Measurements from ENCODE around the gene FOXI1. TPM values are rescaled to one million over a fixed set of nuclear protein-coding genes. Genes with fewer than 3 reads are reported as not detected.

The FOXI1 gene
- total RNA-seq, 1 experiment from 2014 or later: not detected

DNA sequence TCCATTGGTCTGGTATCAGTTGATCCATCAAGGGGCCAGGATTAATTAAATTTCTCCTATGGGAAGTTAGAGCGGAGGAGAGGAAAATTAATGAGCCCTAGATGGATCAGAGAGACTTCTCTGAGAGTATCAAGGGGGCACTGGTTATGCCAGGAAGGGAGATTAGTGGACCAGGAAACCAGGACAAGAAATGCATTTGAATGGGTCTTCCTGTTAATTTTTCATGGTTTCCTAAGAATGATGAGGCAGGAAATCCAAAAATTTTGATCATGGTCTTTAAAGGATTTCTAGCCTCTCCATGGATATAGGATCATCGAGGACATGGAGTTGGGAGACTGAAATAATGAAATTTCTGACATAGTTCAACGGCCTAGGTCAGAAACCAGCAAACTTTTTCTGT, 30.8 kb downstream of the FOXI1 start:
- H3K9me3 ChIP-seq (ENCODE audit: control insufficient read depth in 1 of 2, insufficient read depth in 1 of 2, low read depth in 1 of 2, low read length in 2 of 2): no peaks in the 10 kb centered on the region
- no peaks in the 10 kb centered on the region for H3K36me3 ChIP-seq (ENCODE audit: control insufficient read depth in 1 of 2, insufficient read depth in 2 of 2, low read length in 2 of 2)
- no peak overlapping the region for H3K4me3 ChIP-seq (replicated peaks in 1 of 2; ENCODE audit: low read depth in 1 of 2, low read length in 2 of 2)
- no peaks in the 10 kb centered on the region for H3K79me2 ChIP-seq (ENCODE audit: insufficient read depth, low read length)
- TF ChIP-seq ELF1 (IDR thresholded peaks at IDR 0.05; ENCODE audit: borderline replicate concordance, low read depth): no peak
- TF ChIP-seq EZH2 (IDR thresholded peaks at IDR 0.05): no peak
- no peak for TF ChIP-seq CBX3 (IDR thresholded peaks at IDR 0.05; ENCODE audit: low read depth)
- TF ChIP-seq, protein P1, sequence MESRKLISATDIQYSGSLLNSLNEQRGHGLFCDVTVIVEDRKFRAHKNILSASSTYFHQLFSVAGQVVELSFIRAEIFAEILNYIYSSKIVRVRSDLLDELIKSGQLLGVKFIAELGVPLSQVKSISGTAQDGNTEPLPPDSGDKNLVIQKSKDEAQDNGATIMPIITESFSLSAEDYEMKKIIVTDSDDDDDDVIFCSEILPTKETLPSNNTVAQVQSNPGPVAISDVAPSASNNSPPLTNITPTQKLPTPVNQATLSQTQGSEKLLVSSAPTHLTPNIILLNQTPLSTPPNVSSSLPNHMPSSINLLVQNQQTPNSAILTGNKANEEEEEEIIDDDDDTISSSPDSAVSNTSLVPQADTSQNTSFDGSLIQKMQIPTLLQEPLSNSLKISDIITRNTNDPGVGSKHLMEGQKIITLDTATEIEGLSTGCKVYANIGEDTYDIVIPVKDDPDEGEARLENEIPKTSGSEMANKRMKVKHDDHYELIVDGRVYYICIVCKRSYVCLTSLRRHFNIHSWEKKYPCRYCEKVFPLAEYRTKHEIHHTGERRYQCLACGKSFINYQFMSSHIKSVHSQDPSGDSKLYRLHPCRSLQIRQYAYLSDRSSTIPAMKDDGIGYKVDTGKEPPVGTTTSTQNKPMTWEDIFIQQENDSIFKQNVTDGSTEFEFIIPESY (IDR thresholded peaks at IDR 0.05; ENCODE audit: extremely low read depth, insufficient replicate concordance, low read length): no peak
- no peak for TF ChIP-seq JUND (IDR thresholded peaks at IDR 0.05)
- TF ChIP-seq, protein P2, sequence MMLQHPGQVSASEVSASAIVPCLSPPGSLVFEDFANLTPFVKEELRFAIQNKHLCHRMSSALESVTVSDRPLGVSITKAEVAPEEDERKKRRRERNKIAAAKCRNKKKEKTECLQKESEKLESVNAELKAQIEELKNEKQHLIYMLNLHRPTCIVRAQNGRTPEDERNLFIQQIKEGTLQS (IDR thresholded peaks at IDR 0.05): no peak
- TF ChIP-seq ZNF274 (IDR thresholded peaks at IDR 0.05; ENCODE audit: low read depth, low read length): no peak
- TF ChIP-seq SP1 (IDR thresholded peaks at IDR 0.05; ENCODE audit: low read depth): no peak
- TF ChIP-seq CEBPB (IDR thresholded peaks at IDR 0.05; ENCODE audit: low read depth): no peak
- no peak for TF ChIP-seq EZH2phosphoT487 (IDR thresholded peaks at IDR 0.05; ENCODE audit: borderline replicate concordance)
- TF ChIP-seq ZFX (IDR thresholded peaks at IDR 0.05): no peak
- TF ChIP-seq SRF (IDR thresholded peaks at IDR 0.05; ENCODE audit: low read depth): no peak
- no peak for TF ChIP-seq POLR2AphosphoS5 (IDR thresholded peaks at IDR 0.05; ENCODE audit: low read depth, low read length)
- no peak for TF ChIP-seq TCF7L2 (IDR thresholded peaks at IDR 0.05; ENCODE audit: borderline replicate concordance, extremely low read depth, insufficient read depth, insufficient read length)
- no peak for TF ChIP-seq EGR1 (IDR thresholded peaks at IDR 0.05; ENCODE audit: low read depth)
- TF ChIP-seq YY1 (IDR thresholded peaks at IDR 0.05; ENCODE audit: extremely low read depth, insufficient replicate concordance, low read depth, low read length): no peak
- TF ChIP-seq, protein P3, sequence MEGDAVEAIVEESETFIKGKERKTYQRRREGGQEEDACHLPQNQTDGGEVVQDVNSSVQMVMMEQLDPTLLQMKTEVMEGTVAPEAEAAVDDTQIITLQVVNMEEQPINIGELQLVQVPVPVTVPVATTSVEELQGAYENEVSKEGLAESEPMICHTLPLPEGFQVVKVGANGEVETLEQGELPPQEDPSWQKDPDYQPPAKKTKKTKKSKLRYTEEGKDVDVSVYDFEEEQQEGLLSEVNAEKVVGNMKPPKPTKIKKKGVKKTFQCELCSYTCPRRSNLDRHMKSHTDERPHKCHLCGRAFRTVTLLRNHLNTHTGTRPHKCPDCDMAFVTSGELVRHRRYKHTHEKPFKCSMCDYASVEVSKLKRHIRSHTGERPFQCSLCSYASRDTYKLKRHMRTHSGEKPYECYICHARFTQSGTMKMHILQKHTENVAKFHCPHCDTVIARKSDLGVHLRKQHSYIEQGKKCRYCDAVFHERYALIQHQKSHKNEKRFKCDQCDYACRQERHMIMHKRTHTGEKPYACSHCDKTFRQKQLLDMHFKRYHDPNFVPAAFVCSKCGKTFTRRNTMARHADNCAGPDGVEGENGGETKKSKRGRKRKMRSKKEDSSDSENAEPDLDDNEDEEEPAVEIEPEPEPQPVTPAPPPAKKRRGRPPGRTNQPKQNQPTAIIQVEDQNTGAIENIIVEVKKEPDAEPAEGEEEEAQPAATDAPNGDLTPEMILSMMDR (IDR thresholded peaks at IDR 0.05 in 2 of 3, conservative IDR thresholded peaks at IDR 0.05 in 1 of 3; ENCODE audit: borderline replicate concordance in 1 of 3, insufficient read depth in 1 of 3, low read depth in 2 of 3, low read length in 2 of 3): no peak
- no peak for TF ChIP-seq RAD21 (IDR thresholded peaks at IDR 0.05; ENCODE audit: low read depth)
- ChIA-PET CTCF (no interaction called here), RAD21 (ENCODE audit: low non-redundant PET in 1 of 2, low total read pairs in 2 of 2, uncharacterized antibody in 2 of 2, unreplicated experiment in 2 of 2) (no interaction called here), POLR2A (no interaction called here)
- H3K9me2 ChIP-seq (ENCODE audit: insufficient read depth): no peaks in the 10 kb centered on the region
- ATAC-seq (no peak), DNase-seq (ENCODE audit: low read depth, low spot score) (no peak)
- no peak overlapping the region for H3K4me2 ChIP-seq (ENCODE audit: low read length)
- no peak overlapping the region for H3K9ac ChIP-seq (ENCODE audit: low read length)
- H2AFZ ChIP-seq (ENCODE audit: low read depth, low read length, poor library complexity, severe bottlenecking): no peak overlapping the region
- no peaks in the 10 kb centered on the region for H4K20me1 ChIP-seq (ENCODE audit: insufficient read depth)
- peaks cover 0 to 5% of the 10 kb centered on the region in 2 experiments; a peak in 1 of 4 replicates for H3K4me1 ChIP-seq (ENCODE audit: control insufficient read depth in 1 of 2, insufficient read depth in 2 of 2, low read length in 2 of 2)
- H3K27me3 ChIP-seq (ENCODE audit: insufficient read depth, low read length): no peaks in the 10 kb centered on the region
- no TSS peak for BruUV-seq (replicated peaks)
- intact Hi-C loops (cut with micrococcal nuclease): no loop called here
- no peak overlapping the region for H3K27ac ChIP-seq (ENCODE audit: low read depth, low read length)

Measured in HCT116 (cell line).